Esophagus muscularis mucosa (tissue), 4 donors: Measurements from ENCODE around the gene HM13. TPM values are rescaled to one million over a fixed set of nuclear protein-coding genes. Genes with fewer than 3 reads are reported as not detected.
"Not testable (repeated sequence)": the region's sequence is repeated elsewhere in the genome, so short reads cannot be mapped to it uniquely, and the experiment has no call there.

ENCODE experiments used
- DNase-seq: peaks from one replicate; pipeline ENCODE4 v3.0.0-alpha.2; 2017; ENCODE audit errors: extremely low spot score
- H3K27ac ChIP-seq, 4 donors: fragments of 200-600 bp; sonication (generic); replicated peaks in 1 of 4; 1 replicate in 3 of 4; 2 replicates in 1 of 4; pipeline ENCODE4 v1.5.1; 2016 to 2019; ENCODE audit warnings: mild to moderate bottlenecking in 1 of 4
- H3K27me3 ChIP-seq, 4 donors: fragments of 200-600 bp; sonication (generic); one replicate each; pipeline versions ENCODE4 v1.5.1 to v1.6.0; 2016 to 2019
- H3K36me3 ChIP-seq, 4 donors: fragments of 200-600 bp; sonication (generic); one replicate each; pipeline ENCODE4 v1.5.1; 2016 to 2019
- H3K4me1 ChIP-seq, 4 donors: fragments of 200-600 bp; sonication (generic); one replicate each; pipeline ENCODE4 v1.5.1; 2016 to 2019
- H3K4me3 ChIP-seq, 4 donors: fragments of 200-600 bp; sonication (generic); 1 replicate in 2 of 4; 2 replicates in 2 of 4; pipeline ENCODE4 v1.5.1; 2016 to 2019; ENCODE audit warnings: mild to moderate bottlenecking in 4 of 4, moderate library complexity in 1 of 4
- H3K9me3 ChIP-seq, 4 donors: fragments of 200-600 bp; sonication (generic); 1 replicate in 3 of 4; 2 replicates in 1 of 4; pipeline ENCODE4 v1.5.1; 2016 to 2019
- CTCF ChIP-seq, 3 experiments: fragments of 200-600 bp in 2 of 3; fragments of 450-650 bp in 1 of 3; sonication (generic) in 2 of 3; IDR thresholded peaks; one replicate each; pipeline ENCODE4 v1.5.1; 2017 to 2019; ENCODE audit warnings: antibody characterized with exemption in 3 of 3, mild to moderate bottlenecking in 2 of 3, moderate library complexity in 1 of 3
- EP300 ChIP-seq: sonication (generic); formaldehyde crosslinking; IDR thresholded peaks from one replicate; pipeline ENCODE4 v1.6.1; 2017; ENCODE audit warnings: antibody characterized with exemption
- POLR2A ChIP-seq: fragments of 450-650 bp; IDR thresholded peaks from one replicate; pipeline ENCODE4 v1.6.1; 2017; ENCODE audit warnings: antibody characterized with exemption, moderate library complexity, mild to moderate bottlenecking, low read depth
- POLR2AphosphoS5 ChIP-seq, 2 donors: sonication (generic); formaldehyde crosslinking; IDR thresholded peaks; one replicate each; pipeline ENCODE4 v1.6.1; 2017; ENCODE audit warnings: antibody characterized with exemption in 2 of 2
- WGBS: methylation state at CpG from one replicate; pipeline ENCODE4 v1.1.5; 2018; 5-methylcytosine and 5-hydroxymethylcytosine counted together
- intact Hi-C: fragments of 100-400 bp; cut with DNase I; formaldehyde crosslinking; loops from one replicate; pipeline ENCODE4 v1.15.1; 2023
- total RNA-seq, 4 donors: library from RNA; depleted of rRNA; stranded (reverse); fragments of >200 nt; gene quantifications; one replicate each; pipeline versions ENCODE4 v1.1.0 to v1.2.1, GENCODE V29; 2016

Gene HM13
- total RNA-seq, 4 donors from 2014 or later: 41.5 to 67.7 (median 47.6) TPM

GRCh38 chr20:31544600-31544999, 30.4 kb downstream of the HM13 start:
- Histone ChIP-seq H3K4me3 (no peak overlapping the region), H3K9me3 (no peaks in the 10 kb centered on the region), H3K4me1 (peaks cover 11 to 49% (median 42%) of the 10 kb centered on the region in 4 donors), H3K36me3 (peaks cover 28 to 80% (median 64%) of the 10 kb centered on the region in 4 donors), H3K27ac (peak overlapping the region; percentile 16 to 60 (median 36)), H3K27me3 (no peaks in the 10 kb centered on the region)
- intact Hi-C loops: no loop called here
- DNase-seq: no peak
- WGBS: 83% methylated on average over 2 of the region's 2 CpGs
- TF ChIP-seq POLR2A (no peak), EP300 (no peak)

- DNase-seq, H3K9me3 ChIP-seq, H3K4me3 ChIP-seq, H3K27me3 ChIP-seq, intact Hi-C loops: not testable (repeated sequence)
- Histone ChIP-seq H3K36me3 (peaks cover 28 to 80% (median 64%) of the 10 kb centered on the region in 4 donors), H3K4me1 (peaks cover 11 to 49% (median 42%) of the 10 kb centered on the region in 4 donors), H3K27ac (peak overlapping the region in 2 of 4 donors; percentile 11 to 16)
- 87% methylated on average over 5 of the region's 5 CpGs for WGBS
These were observed 31.4 kb downstream of the HM13 start for GRCh38 chr20:31545621-31546040.

- no peaks in the 10 kb centered on the region for H3K9me3 ChIP-seq
- TF ChIP-seq POLR2AphosphoS5 (IDR thresholded peaks at IDR 0.05): peak; percentile 87 to 93
- peak in 1 of 3 experiments; percentile 12 for TF ChIP-seq CTCF (IDR thresholded peaks at IDR 0.05)
- TF ChIP-seq POLR2A: peak; percentile 4
- TF ChIP-seq EP300: no peak
- H3K4me3 ChIP-seq: peak overlapping the region; percentile 54 to 67 (median 57)
- intact Hi-C loops: no loop called here
- no peaks in the 10 kb centered on the region for H3K27me3 ChIP-seq
- peaks cover 11 to 47% (median 40%) of the 10 kb centered on the region in 4 donors for H3K4me1 ChIP-seq
- H3K27ac ChIP-seq: peak overlapping the region; percentile 82 to 89 (median 86)
- H3K36me3 ChIP-seq: peaks cover 31 to 86% (median 71%) of the 10 kb centered on the region in 4 donors
- peak; percentile 96 for DNase-seq
- 72% methylated on average over 36 of the region's 36 CpGs for WGBS
These were observed 32.9 kb downstream of the HM13 start for GRCh38 chr20:31547017-31547675.

GRCh38 chr20:31547720-31548298, 33.6 kb downstream of the HM13 start:
- Histone ChIP-seq H3K9me3 (no peaks in the 10 kb centered on the region), H3K27me3 (no peaks in the 10 kb centered on the region), H3K27ac (peak overlapping the region; percentile 82 to 89 (median 86)), H3K4me1 (peaks cover 11 to 47% (median 38%) of the 10 kb centered on the region in 4 donors), H3K4me3 (peak overlapping the region; percentile 54 to 67 (median 57)), H3K36me3 (peaks cover 27 to 86% (median 71%) of the 10 kb centered on the region in 4 donors)
- TF ChIP-seq POLR2A (no peak), POLR2AphosphoS5 (IDR thresholded peaks at IDR 0.05) (no peak), CTCF (IDR thresholded peaks at IDR 0.05) (no peak), EP300 (no peak)
- DNase-seq: no peak
- intact Hi-C loops: no loop called here
- 47% methylated on average over 6 of the region's 6 CpGs for WGBS

- Histone ChIP-seq H3K36me3 (peaks cover 26 to 89% (median 71%) of the 10 kb centered on the region in 4 donors), H3K27me3 (no peaks in the 10 kb centered on the region), H3K27ac (no peak overlapping the region), H3K4me3 (no peak overlapping the region), H3K9me3 (no peaks in the 10 kb centered on the region), H3K4me1 (peaks cover 11 to 43% (median 35%) of the 10 kb centered on the region in 4 donors)
- DNase-seq: no peak
- intact Hi-C loops: no loop called here
- WGBS: 76% methylated on average over 7 of the region's 11 CpGs
- TF ChIP-seq CTCF (IDR thresholded peaks at IDR 0.05) (no peak), POLR2A (no peak), POLR2AphosphoS5 (IDR thresholded peaks at IDR 0.05) (no peak), EP300 (no peak)
These were observed 34.7 kb downstream of the HM13 start for GRCh38 chr20:31548820-31549512.
